Stomach (tissue), 4 donors: Measurements from ENCODE around the gene LRRC28.

Source experiments
- CTCF ChIP-seq, 7 experiments: fragments of 450-650 bp in 4 of 7; fragments of 200-600 bp in 3 of 7; sonication (generic) in 3 of 7; IDR thresholded peaks; one replicate each; pipeline ENCODE4 v1.5.1; 2016 to 2019; ENCODE audit warnings: antibody characterized with exemption in 7 of 7, control low read depth in 2 of 7, mild to moderate bottlenecking in 1 of 7
- EP300 ChIP-seq: sonication (generic); formaldehyde crosslinking; IDR thresholded peaks from one replicate; pipeline ENCODE4 v1.6.1; 2017; ENCODE audit warnings: antibody characterized with exemption
- POLR2A ChIP-seq, 4 donors: fragments of 450-650 bp; IDR thresholded peaks; one replicate each; pipeline ENCODE4 v1.6.1; 2016; ENCODE audit warnings: antibody characterized with exemption in 4 of 4, control low read depth in 2 of 4, mild to moderate bottlenecking in 1 of 4, moderate library complexity in 1 of 4

- TF ChIP-seq CTCF (IDR thresholded peaks at IDR 0.05) (no peak), EP300 (no peak), POLR2A (IDR thresholded peaks at IDR 0.05) (no peak)
Observed at GRCh38 chr15:99321468-99321867, 70.2 kb downstream of the LRRC28 start.
